ENCODE results near the gene STAT1.

Gene STAT1

GRCh38 chr2:191051825-191052778 is 38.1 kb upstream of the STAT1 start:
- in situ Hi-C loops (cut with MboI; ENCODE audit: low pct_unique_long_range_greater_than_20kb, low sequenced_read_pairs, unreplicated experiment) = loop anchor here (10.0 to 25.0 kb wide), 2 partner anchors 103 to 460 kb away; partner anchors contain the start of gene STAT4
- peak; percentile 59 for TF ChIP-seq CTCF (IDR thresholded peaks at IDR 0.05; ENCODE audit: extremely low read depth, insufficient read depth, missing control alignments)
- DNase-seq (ENCODE audit: low spot score) = peak; percentile 44

- in situ Hi-C loops (cut with MboI; ENCODE audit: low pct_unique_long_range_greater_than_20kb, low sequenced_read_pairs, unreplicated experiment) = loop anchor here (10.0 to 25.0 kb wide), 2 partner anchors 104 to 461 kb away; partner anchors contain the start of gene STAT4
- no peak for DNase-seq (ENCODE audit: low spot score)
Measured at GRCh38 chr2:191051177-191051576, 37.2 kb upstream of the STAT1 start.

GRCh38 chr2:191050640-191050987 is 36.6 kb upstream of the STAT1 start:
- no peak for TF ChIP-seq CTCF (IDR thresholded peaks at IDR 0.05; ENCODE audit: extremely low read depth, insufficient read depth, missing control alignments)
- in situ Hi-C loops (cut with MboI; ENCODE audit: low pct_unique_long_range_greater_than_20kb, low sequenced_read_pairs, unreplicated experiment) = loop anchor here (10.0 to 25.0 kb wide), 2 partner anchors 104 to 462 kb away; partner anchors contain the start of gene STAT4
- no peak for DNase-seq (ENCODE audit: low spot score)

More at GRCh38 chr2:191051177-191051576, 37.2 kb upstream of the STAT1 start:
- no peak for TF ChIP-seq CTCF (IDR thresholded peaks at IDR 0.05; ENCODE audit: extremely low read depth, insufficient read depth, missing control alignments)

GRCh38 chr2:191049728-191050639 is 36.0 kb upstream of the STAT1 start:
- in situ Hi-C loops (cut with MboI; ENCODE audit: low pct_unique_long_range_greater_than_20kb, low sequenced_read_pairs, unreplicated experiment) = loop anchor here (10.0 to 25.0 kb wide), 2 partner anchors 105 to 462 kb away; partner anchors contain the start of gene STAT4
- no peak for TF ChIP-seq CTCF (IDR thresholded peaks at IDR 0.05; ENCODE audit: extremely low read depth, insufficient read depth, missing control alignments)
- peak; percentile 49 for DNase-seq (ENCODE audit: low spot score)

- in situ Hi-C loops (cut with MboI; ENCODE audit: low pct_unique_long_range_greater_than_20kb, low sequenced_read_pairs, unreplicated experiment) = no loop called here
- TF ChIP-seq CTCF (IDR thresholded peaks at IDR 0.05; ENCODE audit: extremely low read depth, insufficient read depth, missing control alignments) = no peak
- no peak for DNase-seq (ENCODE audit: low spot score)
Measured at GRCh38 chr2:191048073-191048472, 34.1 kb upstream of the STAT1 start.

- no peak for DNase-seq (ENCODE audit: low spot score)
- in situ Hi-C loops (cut with MboI; ENCODE audit: low pct_unique_long_range_greater_than_20kb, low sequenced_read_pairs, unreplicated experiment) = no loop called here
Measured at GRCh38 chr2:191045141-191045540, 31.2 kb upstream of the STAT1 start.

More at GRCh38 chr2:191045141-191045540, 31.2 kb upstream of the STAT1 start:
- no peak for TF ChIP-seq CTCF (IDR thresholded peaks at IDR 0.05; ENCODE audit: extremely low read depth, insufficient read depth, missing control alignments)
